ENCODE measurements around the gene C1QTNF4. TPM values are rescaled to one million over a fixed set of nuclear protein-coding genes. Genes with fewer than 3 reads are reported as not detected.

The C1QTNF4 gene
- total and polyA plus RNA-seq, 9 of the 15 experiments (the other 6 are each of a cell fraction or from before 2014, with no cell fraction given): not detected

- TF ChIP-seq ZBTB40 (IDR thresholded peaks at IDR 0.05) (no peak), ZBTB40 (CRISPR knock-in tag; IDR thresholded peaks at IDR 0.05) (no peak), YY1 (IDR thresholded peaks at IDR 0.05; ENCODE audit: borderline replicate concordance in 1 of 3, control insufficient read depth in 1 of 3, extremely low read depth in 1 of 3, insufficient read depth in 3 of 3, insufficient read length in 1 of 3, insufficient replicate concordance in 2 of 3, low read depth in 1 of 3, low read length in 2 of 3) (no peak), TRIM28 (IDR thresholded peaks at IDR 0.05) (no peak)
These were observed 10.4 kb downstream of the C1QTNF4 start (continued) for GRCh38 chr11:47583844-47584243.

Data from K562 (cell line).